DOHH2 (cell line): Measurements from ENCODE around the gene LPAR5.

ENCODE experiments used
- EZH2phosphoT487 ChIP-seq: fragments of 200-600 bp; sonication (generic); IDR thresholded peaks from 2 replicates; pipeline ENCODE4 v1.6.1; 2017; ENCODE audit warnings: borderline replicate concordance, mild to moderate bottlenecking, antibody characterized with exemption, low read length, moderate library complexity, mixed read lengths
- TF ChIP-seq, protein P1 (sequence below): fragments of 200-600 bp; sonication (generic); IDR thresholded peaks from one replicate; pipeline ENCODE4 v1.5.1; 2014; ENCODE audit warnings: antibody characterized with exemption, mild to moderate bottlenecking, low read depth, low read length; ENCODE audit not compliant: poor library complexity, severe bottlenecking

DNA sequence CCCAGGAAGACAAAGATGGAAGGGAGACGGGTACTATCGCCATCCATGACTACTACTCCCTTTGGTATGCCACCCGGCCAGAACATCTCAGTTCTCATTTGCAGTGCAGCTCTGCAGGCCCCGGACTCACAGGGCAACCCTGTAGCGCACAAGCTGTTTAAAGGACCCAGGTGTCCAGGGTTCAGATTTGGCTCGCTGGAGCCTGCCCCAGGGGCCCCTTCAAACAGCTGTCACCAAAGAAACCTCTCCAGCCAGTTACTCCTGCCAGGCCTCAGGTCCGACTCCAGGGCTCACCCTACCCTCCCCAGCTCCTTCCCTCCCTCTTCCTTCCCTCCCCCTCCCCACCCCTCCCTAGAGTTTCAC, 23.1 kb downstream of the LPAR5 start:
- TF ChIP-seq, protein P1, sequence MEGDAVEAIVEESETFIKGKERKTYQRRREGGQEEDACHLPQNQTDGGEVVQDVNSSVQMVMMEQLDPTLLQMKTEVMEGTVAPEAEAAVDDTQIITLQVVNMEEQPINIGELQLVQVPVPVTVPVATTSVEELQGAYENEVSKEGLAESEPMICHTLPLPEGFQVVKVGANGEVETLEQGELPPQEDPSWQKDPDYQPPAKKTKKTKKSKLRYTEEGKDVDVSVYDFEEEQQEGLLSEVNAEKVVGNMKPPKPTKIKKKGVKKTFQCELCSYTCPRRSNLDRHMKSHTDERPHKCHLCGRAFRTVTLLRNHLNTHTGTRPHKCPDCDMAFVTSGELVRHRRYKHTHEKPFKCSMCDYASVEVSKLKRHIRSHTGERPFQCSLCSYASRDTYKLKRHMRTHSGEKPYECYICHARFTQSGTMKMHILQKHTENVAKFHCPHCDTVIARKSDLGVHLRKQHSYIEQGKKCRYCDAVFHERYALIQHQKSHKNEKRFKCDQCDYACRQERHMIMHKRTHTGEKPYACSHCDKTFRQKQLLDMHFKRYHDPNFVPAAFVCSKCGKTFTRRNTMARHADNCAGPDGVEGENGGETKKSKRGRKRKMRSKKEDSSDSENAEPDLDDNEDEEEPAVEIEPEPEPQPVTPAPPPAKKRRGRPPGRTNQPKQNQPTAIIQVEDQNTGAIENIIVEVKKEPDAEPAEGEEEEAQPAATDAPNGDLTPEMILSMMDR = no peak
- no peak for TF ChIP-seq EZH2phosphoT487
